GM03348 (cell line): Measurements from ENCODE around the gene RGS12.
A peak's percentile ranks its signal among the peaks of the same experiment; 100 is the strongest.
"Not testable (repeated sequence)": the region's sequence is repeated elsewhere in the genome, so short reads cannot be mapped to it uniquely, and the experiment has no call there.

Experiments
- DNase-seq: peaks from one replicate; pipeline ENCODE4 v3.0.0; 2012; ENCODE audit warnings: low spot score

Gene RGS12

DNA sequence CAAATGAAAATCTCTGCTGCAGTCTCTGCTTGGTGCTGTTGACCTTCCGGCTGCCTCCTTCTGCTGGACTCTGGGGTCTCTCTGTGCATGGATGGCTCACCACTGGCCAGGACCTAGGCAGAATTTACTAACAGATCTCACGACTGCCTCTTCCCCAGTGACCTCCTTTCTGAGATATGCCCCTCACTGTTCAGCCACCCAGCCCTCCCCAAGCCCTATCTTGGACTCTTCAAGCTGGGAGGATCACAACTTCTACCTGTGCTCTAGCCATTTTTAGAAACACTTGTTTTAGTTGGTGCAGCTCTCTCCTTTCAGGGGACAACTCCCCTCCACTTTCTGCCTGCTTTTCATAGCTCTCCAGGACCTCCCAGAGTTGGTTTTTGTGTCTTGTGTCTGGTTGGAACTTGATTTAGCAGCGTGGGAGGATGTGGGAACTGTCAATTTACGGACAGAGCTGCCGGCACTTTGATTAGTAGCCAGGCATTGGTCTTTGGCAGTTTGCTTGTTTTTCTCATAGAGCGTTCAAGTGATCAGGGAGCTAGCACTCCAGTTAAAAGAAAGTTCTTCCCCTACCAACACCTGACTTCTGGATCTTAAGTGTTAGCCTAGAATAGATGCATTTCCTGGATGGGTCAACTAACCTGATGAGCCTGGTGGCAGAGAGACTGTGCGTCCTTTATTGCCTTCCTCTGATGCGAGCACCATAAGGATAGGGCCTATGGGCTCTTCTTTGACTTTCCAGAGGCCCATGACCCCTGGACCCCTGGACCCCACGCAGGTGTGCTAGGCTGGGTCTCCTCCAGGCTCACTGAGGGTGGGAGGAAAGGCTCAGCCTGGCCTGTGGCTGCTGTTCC is 6.5 kb downstream of the RGS12 start:
- no peak for DNase-seq

- DNase-seq = no peak
Measured at GRCh38 chr4:3299976-3300671, 7.3 kb downstream of the RGS12 start.

DNA sequence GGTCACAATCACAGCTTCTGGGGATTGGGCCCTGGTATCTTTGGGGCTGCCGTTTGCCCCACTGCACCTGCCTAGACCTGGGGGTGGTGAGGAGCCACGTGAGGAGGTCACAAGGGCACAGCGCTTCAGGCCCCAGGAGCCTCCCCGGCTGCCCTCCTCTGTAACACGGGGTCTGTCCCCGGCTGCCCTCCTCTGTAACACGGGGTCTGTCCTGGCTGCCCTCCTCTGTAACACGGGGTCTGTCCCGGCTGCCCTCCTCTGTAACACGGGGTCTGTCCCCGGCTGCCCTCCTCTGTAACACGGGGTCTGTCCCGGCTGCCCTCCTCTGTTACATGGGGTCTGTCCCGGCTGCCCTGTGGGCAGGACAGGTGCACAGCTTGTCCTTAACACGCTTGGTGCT is 8.1 kb downstream of the RGS12 start:
- DNase-seq = not testable (repeated sequence)

- no peak for DNase-seq
Measured at GRCh38 chr4:3301450-3302172, 8.8 kb downstream of the RGS12 start.

- no peak for DNase-seq
Measured at GRCh38 chr4:3302173-3302785, 9.5 kb downstream of the RGS12 start.

- no peak for DNase-seq
Measured at GRCh38 chr4:3302786-3303564, 10.2 kb downstream of the RGS12 start.

DNA sequence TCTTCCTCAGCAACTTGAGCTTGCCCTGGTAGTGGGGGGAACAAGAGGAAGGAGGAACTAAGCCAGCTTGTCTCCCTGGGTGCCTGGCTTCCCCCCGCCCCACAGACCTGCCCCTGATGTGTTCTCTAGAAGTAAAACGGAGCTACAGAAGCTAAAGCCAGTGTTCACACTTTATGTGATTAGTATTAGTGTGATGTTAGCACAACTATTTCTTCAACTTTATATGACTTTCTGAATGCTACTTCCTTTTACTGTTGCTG is 10.7 kb downstream of the RGS12 start:
- DNase-seq = no peak

- DNase-seq = no peak
Measured at GRCh38 chr4:3303923-3304710, 11.3 kb downstream of the RGS12 start.

DNA sequence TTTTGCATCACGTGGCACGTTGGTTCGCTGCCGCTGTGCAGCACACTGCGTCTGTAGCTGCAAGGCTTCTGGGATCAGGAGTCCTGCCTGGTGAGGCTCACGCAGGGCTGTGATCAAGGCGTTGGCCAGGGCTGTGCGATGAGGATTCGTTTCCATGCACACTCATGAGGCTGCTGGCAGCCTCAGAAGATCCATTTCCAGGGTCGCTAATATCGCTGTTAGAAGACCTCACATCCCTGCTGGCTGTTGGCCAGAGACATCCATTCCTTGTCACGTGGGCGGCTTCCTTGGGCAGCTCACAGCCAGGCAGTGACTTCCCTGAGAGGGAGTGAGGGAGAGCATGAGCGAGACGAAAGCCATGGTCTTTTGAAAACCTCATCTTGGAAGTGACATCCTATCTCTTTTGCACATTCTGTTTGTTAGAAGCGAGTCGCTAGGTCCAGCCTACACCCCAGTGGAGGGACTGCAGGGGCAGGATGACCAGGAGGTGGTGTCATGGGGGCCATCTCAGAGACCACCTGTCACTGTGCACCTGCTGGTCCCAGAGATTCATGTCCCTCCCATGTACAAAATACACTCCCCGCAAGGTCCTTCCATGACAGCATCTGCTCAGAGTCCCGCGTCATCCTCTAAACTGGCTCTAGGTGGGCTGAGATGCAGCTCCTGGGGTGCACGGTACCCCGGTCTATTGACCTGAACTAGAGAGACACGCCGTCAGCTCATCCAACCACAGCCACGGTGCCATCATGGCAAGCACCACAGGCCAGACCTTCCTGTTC is 12.2 kb downstream of the RGS12 start:
- DNase-seq = peak; percentile 27

GRCh38 chr4:3305610-3306371 is 13.0 kb downstream of the RGS12 start:
- DNase-seq = no peak

- no peak for DNase-seq
Measured at GRCh38 chr4:3306450-3306849, 13.6 kb downstream of the RGS12 start.

- no peak for DNase-seq
Measured at GRCh38 chr4:3307060-3307459, 14.2 kb downstream of the RGS12 start.

DNA sequence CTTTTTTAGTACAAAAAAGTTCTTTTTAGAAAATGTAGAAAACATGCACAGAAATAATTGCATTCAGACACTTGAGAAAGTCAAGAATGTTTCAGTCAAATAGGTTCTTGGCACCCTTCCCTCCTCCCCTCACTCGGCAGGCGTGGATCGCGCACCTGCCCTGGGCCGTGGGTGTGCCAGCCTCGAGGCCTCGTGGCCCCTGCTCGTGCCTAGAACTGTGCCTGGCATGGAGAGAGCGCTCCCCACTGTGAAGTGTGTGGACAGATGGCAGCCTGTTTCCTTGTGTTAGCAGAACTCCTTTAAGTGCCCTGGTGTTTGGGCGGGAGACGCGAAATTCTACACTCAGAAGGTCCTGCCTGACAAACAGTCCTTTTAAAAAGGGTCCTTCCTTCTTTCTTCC is 14.7 kb downstream of the RGS12 start:
- no peak for DNase-seq

DNA sequence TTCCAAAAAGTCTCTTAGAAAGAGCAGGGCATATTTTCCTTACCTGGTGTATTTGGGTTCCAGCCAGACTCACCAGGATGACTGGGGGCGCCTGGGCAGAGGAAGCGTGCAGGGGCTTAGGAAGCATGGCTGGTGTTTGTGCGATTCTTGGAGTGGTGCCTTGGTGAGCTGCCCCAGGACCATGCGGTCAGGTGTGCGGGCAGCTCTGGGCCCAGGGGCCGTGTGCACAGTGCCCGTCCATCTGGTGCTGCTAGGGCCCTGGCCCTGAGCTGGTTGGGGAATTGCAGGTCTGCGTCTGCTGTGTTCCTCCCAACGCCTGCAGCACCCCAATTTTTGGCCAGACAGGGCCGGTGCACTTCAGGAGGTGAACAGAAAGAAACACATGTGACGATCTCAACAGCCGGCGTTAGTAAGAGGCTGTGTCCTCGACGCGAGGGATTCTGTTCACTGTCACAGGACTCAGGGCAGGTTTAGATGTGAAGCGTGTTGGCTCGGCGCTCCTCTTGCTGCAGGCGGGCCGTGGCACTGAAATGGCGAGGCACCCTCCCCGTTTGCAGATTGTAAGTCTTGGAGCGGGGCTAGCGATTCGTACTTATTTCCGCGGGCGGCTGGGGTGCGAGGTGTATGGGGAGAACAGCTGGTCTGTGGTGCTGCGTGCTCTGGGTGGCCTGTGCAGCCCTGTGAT is 15.2 kb downstream of the RGS12 start:
- no peak for DNase-seq

GRCh38 chr4:3308691-3309090 is 15.9 kb downstream of the RGS12 start:
- DNase-seq = no peak

DNA sequence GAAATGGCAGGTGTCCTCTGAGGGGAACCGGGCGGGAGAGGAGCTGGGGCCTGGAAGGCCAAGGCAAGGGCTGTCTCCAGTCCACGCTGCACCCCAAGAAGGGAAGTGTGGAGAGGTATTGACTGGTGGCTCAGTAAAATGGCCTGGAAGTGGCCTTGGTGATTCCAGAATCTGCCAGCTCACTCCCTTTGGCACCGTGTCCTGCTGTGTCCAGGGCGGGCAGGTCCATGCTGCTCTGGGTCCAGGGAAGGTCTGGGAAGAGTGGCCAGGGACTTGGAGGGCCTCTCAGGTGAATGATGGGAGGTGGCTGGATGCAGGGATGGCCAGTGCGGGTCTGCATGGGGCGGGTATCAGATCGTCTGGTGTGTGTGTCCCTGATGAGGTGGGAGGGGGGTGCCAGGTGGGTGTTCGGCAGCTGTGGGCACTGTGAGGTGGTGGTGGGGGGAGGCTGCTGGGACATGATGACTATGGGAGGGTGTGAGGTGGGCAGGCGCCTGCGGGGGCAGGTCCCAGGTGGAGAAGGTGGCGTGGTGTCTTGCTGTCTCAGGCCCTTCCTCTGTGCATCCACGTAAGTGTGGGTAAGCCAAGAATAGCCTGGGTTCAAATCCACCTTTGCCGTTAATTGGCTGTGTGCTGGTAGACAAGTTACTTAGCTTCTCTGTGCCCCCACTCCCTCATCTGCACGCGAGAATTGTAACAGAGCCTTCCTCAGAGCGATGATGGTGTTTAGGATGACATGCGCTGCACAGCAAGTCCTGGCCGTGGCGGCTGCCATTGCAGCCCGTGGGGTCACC is 17.7 kb downstream of the RGS12 start:
- no peak for DNase-seq

- DNase-seq = no peak
Measured at GRCh38 chr4:3311095-3311372, 18.2 kb downstream of the RGS12 start.

DNA sequence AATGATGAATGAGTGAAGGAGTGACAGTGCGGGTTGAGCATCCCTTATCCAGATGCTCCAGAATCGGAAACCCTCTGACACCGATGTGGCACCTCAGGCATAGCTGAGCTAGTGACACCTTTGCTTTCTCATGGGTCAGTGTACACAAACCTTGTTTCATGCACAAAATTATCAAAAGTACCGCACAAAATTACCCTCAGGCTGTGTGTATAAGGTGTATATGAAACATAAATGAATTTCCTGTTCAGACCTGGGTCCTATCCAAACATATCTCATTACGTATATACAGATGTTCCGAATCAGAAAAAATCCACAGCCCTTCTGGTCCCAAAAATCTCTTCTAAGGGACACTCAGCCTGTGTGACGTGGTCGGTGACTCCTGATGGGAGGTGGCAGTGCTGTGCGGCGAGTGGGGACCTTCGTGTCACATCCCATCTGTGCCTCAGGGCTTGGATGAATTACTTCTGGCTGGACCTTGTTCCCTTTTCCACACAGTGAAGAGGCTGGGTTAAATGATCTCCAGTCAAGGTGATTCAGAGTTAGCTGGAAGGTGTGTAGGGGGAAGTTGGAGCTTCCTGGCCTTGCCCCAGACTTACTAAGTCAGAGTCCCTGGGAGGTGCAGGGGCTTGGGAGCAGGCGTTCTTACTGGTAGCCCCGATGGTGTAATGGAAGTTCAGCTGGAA is 18.8 kb downstream of the RGS12 start:
- no peak for DNase-seq
